IMR-90 (cell line): Measurements from ENCODE around the gene CCDC87. TPM values are rescaled to one million over a fixed set of nuclear protein-coding genes. Genes with fewer than 3 reads are reported as not detected.
A peak's percentile ranks its signal among the peaks of the same experiment; 100 is the strongest.

Experiments
- ATAC-seq: fragments of 200-7000 bp; cut with Tn5 transposase; 2 replicates; pipeline ENCODE4 v1.9.1; 2020; ENCODE audit warnings: low read depth, mild to moderate bottlenecking, moderate library complexity
- BruUV-seq: library from RNA; stranded (reverse); fragments of 400-500 nt; replicated peaks from 2 replicates; lab custom pipeline; 2021; lab: Mats Ljungman, UMichigan
- CTCF ChIA-PET: fragments of 300-600 bp; formaldehyde crosslinking; extraction: SDS; loops from one replicate; lab custom pipeline; 2021; ENCODE audit warnings: antibody characterized with exemption; lab: Yijun Ruan, JAX
- POLR2A ChIA-PET: fragments of 300-600 bp; sonication (Branson Sonifier 250); formaldehyde crosslinking; loops from one replicate; lab custom pipeline; 2022; ENCODE audit warnings: antibody characterized with exemption; ENCODE audit not compliant: unreplicated experiment; lab: Charles Lee
- DNase-seq: peaks from one replicate; pipeline ENCODE4 v3.0.0; 2013
- H2AFZ ChIP-seq: replicated peaks from 2 replicates; pipeline ENCODE3; 2013; ENCODE audit warnings: low read length, mild to moderate bottlenecking; ENCODE audit not compliant: poor library complexity
- H2AK5ac ChIP-seq: 2 replicates; pipeline ENCODE4 v1.6.1; 2013; ENCODE audit warnings: low read depth, low read length, inconsistent platforms
- H2AK9ac ChIP-seq: replicated peaks from 2 replicates; pipeline ENCODE3; 2013; ENCODE audit warnings: mild to moderate bottlenecking, low read depth, low read length, moderate library complexity; ENCODE audit not compliant: poor library complexity
- H2BK120ac ChIP-seq: 2 replicates; pipeline ENCODE4 v1.6.1; 2013; ENCODE audit warnings: low read depth, low read length, inconsistent platforms
- H2BK15ac ChIP-seq: 3 replicates; pipeline ENCODE4 v1.6.1; 2013; ENCODE audit warnings: low read depth, low read length, inconsistent platforms
- H2BK20ac ChIP-seq: 2 replicates; pipeline ENCODE4 v1.6.1; 2013; ENCODE audit warnings: low read depth, mild to moderate bottlenecking, inconsistent platforms, low read length, moderate library complexity
- H2BK5ac ChIP-seq: 2 replicates; pipeline ENCODE4 v1.6.1; 2013; ENCODE audit warnings: mild to moderate bottlenecking, low read depth, low read length, inconsistent platforms; ENCODE audit not compliant: poor library complexity, severe bottlenecking
- H3K14ac ChIP-seq: replicated peaks from 2 replicates; pipeline ENCODE4 v1.6.1; 2013; ENCODE audit warnings: low read depth, low read length, inconsistent platforms
- H3K18ac ChIP-seq: 2 replicates; pipeline ENCODE4 v1.6.1; 2013; ENCODE audit warnings: low read depth, low read length, control low read depth
- H3K23ac ChIP-seq: 2 replicates; pipeline ENCODE4 v1.6.1; 2013; ENCODE audit warnings: low read depth, low read length, inconsistent platforms
- H3K27ac ChIP-seq: 2 replicates; pipeline ENCODE4 v1.5.1; 2013; ENCODE audit warnings: mild to moderate bottlenecking, control low read depth, low read length; ENCODE audit not compliant: insufficient read depth
- H3K27me3 ChIP-seq: 2 replicates; pipeline ENCODE4 v1.6.1; 2013; ENCODE audit warnings: low read length; ENCODE audit not compliant: control insufficient read depth, insufficient read depth
- H3K36me3 ChIP-seq: 2 replicates; pipeline ENCODE4 v1.6.1; 2013; ENCODE audit warnings: low read length, mixed read lengths; ENCODE audit not compliant: control insufficient read depth, insufficient read depth
- H3K4ac ChIP-seq: 2 replicates; pipeline ENCODE4 v1.6.1; 2013; ENCODE audit warnings: low read depth, low read length, inconsistent platforms
- H3K4me1 ChIP-seq: 2 replicates; pipeline ENCODE4 v1.6.1; 2013; ENCODE audit warnings: low read length, mixed read lengths; ENCODE audit not compliant: control insufficient read depth, insufficient read depth
- H3K4me2 ChIP-seq: 2 replicates; pipeline ENCODE4 v1.6.1; 2013; ENCODE audit warnings: low read depth, mild to moderate bottlenecking, control low read depth, low read length, moderate library complexity
- H3K4me3 ChIP-seq: 2 replicates; pipeline ENCODE4 v1.5.1; 2013; ENCODE audit warnings: low read depth, mild to moderate bottlenecking, control low read depth, low read length, moderate library complexity; ENCODE audit not compliant: insufficient read depth
- H3K56ac ChIP-seq: 2 replicates; pipeline ENCODE4 v1.6.1; 2013; ENCODE audit warnings: low read length, inconsistent platforms; ENCODE audit not compliant: insufficient read depth; ENCODE audit errors: extremely low read depth
- H3K79me1 ChIP-seq, 2 experiments: 2 replicates each; pipeline ENCODE4 v1.6.1; 2013; ENCODE audit warnings: low read length in 2 of 2, inconsistent platforms in 1 of 2, low read depth in 1 of 2
- H3K9ac ChIP-seq: 2 replicates; pipeline ENCODE4 v1.6.1; 2013; ENCODE audit warnings: low read depth, low read length, control low read depth
- H3K9me1 ChIP-seq: 2 replicates; pipeline ENCODE4 v1.6.1; 2013; ENCODE audit warnings: low read length, inconsistent platforms; ENCODE audit not compliant: insufficient read depth
- H3K9me3 ChIP-seq: 2 replicates; pipeline ENCODE4 v1.6.1; 2013; ENCODE audit warnings: low read length; ENCODE audit not compliant: control insufficient read depth, insufficient read depth
- H4K20me1 ChIP-seq: 2 replicates; pipeline ENCODE4 v1.6.1; 2013; ENCODE audit warnings: low read length, inconsistent platforms; ENCODE audit not compliant: insufficient read depth
- H4K5ac ChIP-seq: 2 replicates; pipeline ENCODE4 v1.6.1; 2013; ENCODE audit warnings: mild to moderate bottlenecking, low read depth, low read length, control low read depth
- H4K8ac ChIP-seq, 2 experiments: 2 replicates each; pipeline ENCODE4 v1.6.1; 2013; ENCODE audit warnings: low read depth in 2 of 2, low read length in 2 of 2, control low read depth in 1 of 2, inconsistent platforms in 1 of 2
- H4K91ac ChIP-seq: 2 replicates; pipeline ENCODE4 v1.6.1; 2013; ENCODE audit warnings: low read depth, low read length, inconsistent platforms; ENCODE audit not compliant: insufficient read depth
- BHLHE40 ChIP-seq: fragments of 150-350 bp; IDR thresholded peaks from 2 replicates; pipeline ENCODE4 v1.6.1; 2016; ENCODE audit warnings: mild to moderate bottlenecking, low read depth, low read length
- CEBPB ChIP-seq: IDR thresholded peaks from 2 replicates; pipeline ENCODE4 v1.6.1; 2012; ENCODE audit warnings: low read depth, low read length, improper control_type of control experiment
- FOS ChIP-seq: fragments of 150-350 bp; IDR thresholded peaks from 2 replicates; pipeline ENCODE4 v1.6.1; 2016; ENCODE audit warnings: low read depth, low read length
- NFE2L2 ChIP-seq: fragments of 150-350 bp; IDR thresholded peaks from 2 replicates; pipeline ENCODE4 v1.6.1; 2016; ENCODE audit warnings: low read depth, mild to moderate bottlenecking, low read length
- POLR2A ChIP-seq: IDR thresholded peaks from 2 replicates; pipeline ENCODE4 v1.6.1; 2012; ENCODE audit warnings: mild to moderate bottlenecking, low read depth, low read length
- RAD21 ChIP-seq: IDR thresholded peaks from 2 replicates; pipeline ENCODE4 v1.6.1; 2012; ENCODE audit warnings: low read length, improper control_type of control experiment
- WGBS, 2 experiments: methylation state at CpG; one replicate each; pipeline versions ENCODE4 v1.1.5 to v1.1.7; 2013; ENCODE audit warnings: missing lambda C conversion rate in 2 of 2; ENCODE audit not compliant: insufficient read length in 1 of 2; ENCODE audit errors: extremely low coverage in 2 of 2; 5-methylcytosine and 5-hydroxymethylcytosine counted together
- dilution Hi-C: fragments of 300-500 bp; cut with HindIII; formaldehyde crosslinking; loops from one replicate; pipeline ENCODE4 v1.14.3; 2018; ENCODE audit warnings: low sequenced_read_pairs; ENCODE audit not compliant: unreplicated experiment
- in situ Hi-C: fragments of 300-500 bp; cut with MboI; formaldehyde crosslinking; loops from 3 replicates; pipeline ENCODE4 v1.14.3; 2019; ENCODE audit warnings: low sequenced_read_pairs, inconsistent platforms, mixed read lengths
- intact Hi-C: fragments of 100-400 bp; cut with micrococcal nuclease; formaldehyde crosslinking; loops from 2 replicates; pipeline ENCODE4 v1.10.0; 2022
- polyA plus RNA-seq, 3 experiments: library from polyadenylated mRNA; depleted of rRNA; stranded (reverse); fragments of >200 nt; gene quantifications; 2 replicates each; pipeline ENCODE4 v1.2.3, GENCODE V29; 2012; ENCODE audit warnings: low replicate concordance in 1 of 3
- total RNA-seq: library from RNA; depleted of rRNA; stranded (reverse); fragments of >200 nt; gene quantifications from 2 replicates; pipeline ENCODE4 v1.2.3, GENCODE V29; 2012
- TF ChIP-seq, protein P1 (sequence below): fragments of 150-350 bp; IDR thresholded peaks from 2 replicates; pipeline ENCODE4 v1.6.1; 2017; ENCODE audit warnings: mild to moderate bottlenecking, antibody characterized with exemption, low read length, low read depth
- TF ChIP-seq, protein P2 (sequence below): conservative IDR thresholded peaks from 2 replicates; pipeline ENCODE4 v1.5.1; 2012; ENCODE audit warnings: mild to moderate bottlenecking, low read depth, low read length, improper control_type of control experiment

CCDC87 gene
- total and polyA plus RNA-seq, 2 of the 4 experiments (the other 2 are of a cell fraction) = 0.18 to 0.19 TPM

DNA sequence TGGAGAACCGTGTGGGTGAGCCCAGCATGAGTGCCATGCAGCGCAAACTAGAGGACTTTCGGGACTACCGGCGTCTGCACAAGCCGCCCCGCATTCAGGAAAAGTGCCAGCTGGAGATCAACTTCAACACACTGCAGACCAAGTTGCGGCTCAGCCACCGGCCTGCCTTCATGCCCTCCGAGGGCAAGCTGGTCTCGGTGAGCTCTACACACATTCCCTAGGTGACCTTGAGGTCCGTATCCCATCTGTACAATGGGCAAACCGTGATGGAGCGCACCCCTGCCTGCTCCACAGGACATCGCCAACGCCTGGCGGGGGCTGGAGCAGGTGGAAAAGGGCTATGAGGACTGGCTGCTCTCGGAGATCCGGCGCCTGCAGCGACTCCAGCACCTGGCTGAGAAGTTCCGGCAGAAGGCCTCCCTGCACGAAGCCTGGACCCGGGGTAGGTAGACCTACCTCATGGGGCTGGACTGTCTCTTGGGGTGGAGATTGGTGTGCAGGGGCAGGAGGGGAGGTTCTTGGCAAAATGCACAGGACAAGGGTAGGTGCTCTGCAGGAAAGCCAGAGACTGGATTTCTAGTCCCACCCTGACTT, 35.0 kb downstream of the CCDC87 start:
- Histone ChIP-seq H2AK5ac (no peak overlapping the region), H4K8ac (no peak overlapping the region), H3K4ac (no peak overlapping the region), H4K20me1 (no peaks in the 10 kb centered on the region), H3K9me1 (no peaks in the 10 kb centered on the region), H2BK5ac (no peak overlapping the region), H4K91ac (no peak overlapping the region), H3K14ac (no peak overlapping the region), H4K5ac (no peak overlapping the region), H3K9ac (no peak overlapping the region), H2AK9ac (peak overlapping the region; percentile 50), H2AFZ (peak overlapping the region; percentile 8), H3K4me1 (peaks cover 2% of the 10 kb centered on the region; the same call in 1 of the 2 replicates), H3K27ac (no peak overlapping the region), H2BK15ac (no peak overlapping the region), H2BK120ac (no peak overlapping the region), H3K18ac (no peak overlapping the region), H3K4me3 (no peak overlapping the region), H3K79me1 (no peaks in the 10 kb centered on the region), H3K9me3 (no peaks in the 10 kb centered on the region), H3K4me2 (no peak overlapping the region), H3K27me3 (peaks cover 31% of the 10 kb centered on the region), H3K36me3 (no peaks in the 10 kb centered on the region), H3K56ac (no peak overlapping the region), H3K23ac (no peak overlapping the region), H2BK20ac (no peak overlapping the region)
- in situ Hi-C loops (no loop called here), intact Hi-C loops (no loop called here), dilution Hi-C loops (no loop called here)
- BruUV-seq = no TSS peak
- ATAC-seq (no peak), DNase-seq (no peak)
- ChIA-PET POLR2A (no interaction called here), CTCF (no interaction called here)
- 86% methylated on average over 12 of the region's 24 CpGs; no CpG with 5 or more reads in 1 of the 2 experiments for WGBS, 2 experiments
- TF ChIP-seq BHLHE40 = no peak
- no peak for TF ChIP-seq NFE2L2
- TF ChIP-seq, protein P1, sequence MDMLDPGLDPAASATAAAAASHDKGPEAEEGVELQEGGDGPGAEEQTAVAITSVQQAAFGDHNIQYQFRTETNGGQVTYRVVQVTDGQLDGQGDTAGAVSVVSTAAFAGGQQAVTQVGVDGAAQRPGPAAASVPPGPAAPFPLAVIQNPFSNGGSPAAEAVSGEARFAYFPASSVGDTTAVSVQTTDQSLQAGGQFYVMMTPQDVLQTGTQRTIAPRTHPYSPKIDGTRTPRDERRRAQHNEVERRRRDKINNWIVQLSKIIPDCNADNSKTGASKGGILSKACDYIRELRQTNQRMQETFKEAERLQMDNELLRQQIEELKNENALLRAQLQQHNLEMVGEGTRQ = no peak
- no peak for TF ChIP-seq RAD21
- TF ChIP-seq, protein P2, sequence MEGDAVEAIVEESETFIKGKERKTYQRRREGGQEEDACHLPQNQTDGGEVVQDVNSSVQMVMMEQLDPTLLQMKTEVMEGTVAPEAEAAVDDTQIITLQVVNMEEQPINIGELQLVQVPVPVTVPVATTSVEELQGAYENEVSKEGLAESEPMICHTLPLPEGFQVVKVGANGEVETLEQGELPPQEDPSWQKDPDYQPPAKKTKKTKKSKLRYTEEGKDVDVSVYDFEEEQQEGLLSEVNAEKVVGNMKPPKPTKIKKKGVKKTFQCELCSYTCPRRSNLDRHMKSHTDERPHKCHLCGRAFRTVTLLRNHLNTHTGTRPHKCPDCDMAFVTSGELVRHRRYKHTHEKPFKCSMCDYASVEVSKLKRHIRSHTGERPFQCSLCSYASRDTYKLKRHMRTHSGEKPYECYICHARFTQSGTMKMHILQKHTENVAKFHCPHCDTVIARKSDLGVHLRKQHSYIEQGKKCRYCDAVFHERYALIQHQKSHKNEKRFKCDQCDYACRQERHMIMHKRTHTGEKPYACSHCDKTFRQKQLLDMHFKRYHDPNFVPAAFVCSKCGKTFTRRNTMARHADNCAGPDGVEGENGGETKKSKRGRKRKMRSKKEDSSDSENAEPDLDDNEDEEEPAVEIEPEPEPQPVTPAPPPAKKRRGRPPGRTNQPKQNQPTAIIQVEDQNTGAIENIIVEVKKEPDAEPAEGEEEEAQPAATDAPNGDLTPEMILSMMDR = no peak
- no peak for TF ChIP-seq CEBPB
- no peak for TF ChIP-seq POLR2A
- no peak for TF ChIP-seq FOS
